ENCODE measurements around the gene UBC.

Gene UBC

GRCh38 chr12:124863416-124864325, 50.8 kb downstream of the UBC start, which contains the start of gene SCARB1:
TSS of gene SCARB1 (minus strand) at chr12:124863864. CDS start at chr12:124863720, 144 bp downstream.
- DNase-seq, result peak; percentile 71

DNA sequence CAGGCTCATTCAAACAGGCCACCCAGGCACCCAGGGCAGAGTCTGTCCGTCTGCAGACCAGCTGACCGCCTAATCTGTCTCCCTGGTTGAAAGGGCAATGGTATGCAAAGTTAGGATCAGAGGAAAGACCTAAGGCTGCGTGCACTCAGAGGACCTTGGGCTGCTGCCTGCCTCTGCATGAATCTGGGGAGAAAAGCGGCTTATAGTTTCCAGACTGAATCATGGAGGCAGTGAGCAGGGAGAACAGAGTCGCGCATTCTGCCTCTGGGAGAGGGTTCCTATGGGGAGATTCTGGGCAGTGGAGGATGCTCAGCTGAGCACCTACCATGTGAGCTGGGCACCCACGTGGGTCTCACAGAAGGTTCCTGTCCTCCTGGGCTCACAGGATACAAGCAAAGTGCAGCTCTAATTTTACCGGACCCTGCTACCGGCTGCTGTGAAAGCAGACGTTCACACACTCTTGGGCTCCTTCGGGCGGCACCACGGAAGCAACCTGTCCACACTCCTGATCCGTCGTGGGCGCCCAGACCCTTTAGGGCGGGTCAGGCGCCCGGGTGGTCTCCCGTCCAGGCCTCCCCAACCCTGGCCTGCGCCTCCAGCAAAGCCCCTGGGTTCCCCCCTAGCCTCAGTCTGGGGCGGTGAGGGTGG, 51.6 kb downstream of the UBC start:
- DNase-seq, result no peak

- no peak for DNase-seq
Observed at GRCh38 chr12:124861898-124862676, 52.4 kb downstream of the UBC start.

All from activated T-cell treated with anti-CD3 and anti-CD28 coated beads for 4 hours (primary cell).